ENCODE measurements around the gene SPARC. TPM values are rescaled to one million over a fixed set of nuclear protein-coding genes. Genes with fewer than 3 reads are reported as not detected.
"Not testable (repeated sequence)": the region's sequence is repeated elsewhere in the genome, so short reads cannot be mapped to it uniquely, and the experiment has no call there.

Gene SPARC
- total RNA-seq, result 439 TPM
- long read RNA-seq, transcript SPARC-201 (10 exons, 3,701 nt), result major isoform, 194 of 289 reads
- long read RNA-seq, transcript SPARC-202 (4 exons, 1,598 nt), result minor isoform, 7 of 289 reads
- long read RNA-seq, partial matches to known transcripts, result 76 of 289 reads
- long read RNA-seq, other reads (novel, unspliced or antisense), result 12 of 289 reads

GRCh38 chr5:151686674-151687407 is at the start of gene SPARC:
TSS of gene SPARC (minus strand) at chr5:151686915. CDS start at chr5:151676188, 10,727 bp downstream.
- DNase-seq (peak; percentile 81), ATAC-seq (peak; percentile 90)
- intact Hi-C loops (cut with micrococcal nuclease), result no loop called here

DNA sequence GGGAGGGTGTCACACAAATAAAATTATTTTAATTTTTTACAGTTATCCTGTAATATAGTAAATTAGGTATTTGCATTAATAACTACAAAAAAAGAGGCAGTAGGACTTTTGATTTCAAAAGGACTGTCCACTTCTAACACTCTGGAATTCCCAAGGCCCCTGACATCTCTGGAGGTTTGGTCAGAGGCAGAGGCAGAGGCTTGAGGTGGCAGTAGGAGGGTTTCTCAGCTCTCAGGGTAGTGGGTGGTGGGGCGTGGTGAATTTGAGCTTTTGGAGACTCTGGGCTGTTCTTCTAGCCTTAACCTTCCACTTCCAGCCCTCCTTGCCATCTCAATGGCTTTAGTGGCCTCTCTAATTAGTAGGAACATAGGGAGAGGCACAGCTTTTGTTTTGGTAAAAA is 48.9 kb upstream of the SPARC start:
- no peak for DNase-seq
- ATAC-seq, result no peak
- intact Hi-C loops (cut with micrococcal nuclease), result no loop called here

DNA sequence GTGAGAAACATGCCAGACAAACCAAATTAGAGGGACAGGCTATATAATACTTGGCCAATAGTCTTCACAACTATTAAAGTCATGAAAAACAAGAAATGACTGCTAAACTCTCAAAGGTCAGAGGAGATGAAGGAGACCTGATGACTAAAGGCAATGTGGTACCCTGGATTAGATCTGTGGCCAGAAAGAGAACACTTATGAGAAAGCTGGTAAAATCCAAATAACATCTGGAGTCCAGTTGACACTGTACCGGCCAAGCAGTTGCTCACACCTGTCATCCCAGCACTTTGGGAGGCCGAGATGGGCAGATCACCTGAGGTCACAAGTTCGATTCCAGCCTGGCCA is 47.3 kb upstream of the SPARC start:
- DNase-seq, result no peak
- intact Hi-C loops (cut with micrococcal nuclease), result no loop called here
- ATAC-seq, result no peak

- DNase-seq (no peak), ATAC-seq (no peak)
- intact Hi-C loops (cut with micrococcal nuclease), result no loop called here
These were observed 46.8 kb upstream of the SPARC start for GRCh38 chr5:151733358-151734063.

GRCh38 chr5:151730381-151730780 is 43.7 kb upstream of the SPARC start:
- intact Hi-C loops (cut with micrococcal nuclease), result no loop called here
- DNase-seq, result no peak
- ATAC-seq, result no peak

DNA sequence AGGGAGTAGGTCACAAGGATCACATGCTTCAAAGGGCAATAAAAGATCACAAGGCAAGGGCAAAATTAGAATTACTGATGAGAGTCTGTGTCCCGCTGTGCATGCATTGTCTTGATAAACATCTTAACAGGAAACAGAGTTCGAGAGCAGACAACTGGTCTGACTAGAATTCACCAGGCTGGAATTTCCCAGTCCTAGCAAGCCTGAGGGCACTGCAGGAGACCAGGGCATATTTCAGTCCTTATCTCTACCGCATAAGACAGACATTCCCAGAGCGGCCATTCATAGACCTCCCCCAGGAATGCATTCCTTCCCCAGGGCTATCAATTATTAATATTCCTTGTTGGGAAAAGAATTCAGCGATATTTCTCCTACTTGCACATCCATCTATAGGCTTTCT is 42.9 kb upstream of the SPARC start:
- DNase-seq; intact Hi-C loops (cut with micrococcal nuclease); ATAC-seq: not testable (repeated sequence)

DNA sequence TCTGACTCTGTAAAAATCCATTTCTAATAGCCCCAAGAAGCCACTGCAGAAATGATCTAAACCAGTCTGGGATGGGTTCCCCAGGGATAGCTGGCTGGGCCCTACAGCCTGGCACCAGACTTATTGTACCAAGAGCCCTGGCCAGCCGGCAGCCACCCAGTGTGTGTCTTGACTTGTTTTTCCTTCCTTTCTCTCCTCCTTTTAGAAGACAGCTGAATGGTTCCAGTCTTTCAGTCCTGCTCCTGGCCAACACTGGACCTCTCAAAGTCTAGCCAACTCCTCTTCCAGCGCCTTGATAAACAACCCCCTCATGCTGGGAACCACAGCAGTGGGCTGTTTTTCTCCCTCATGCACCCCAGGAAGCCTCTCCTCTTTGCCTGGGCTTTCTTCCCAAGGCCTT is 37.6 kb upstream of the SPARC start:
- DNase-seq (no peak), ATAC-seq (peak; percentile 22)
- intact Hi-C loops (cut with micrococcal nuclease), result no loop called here

- DNase-seq (no peak), ATAC-seq (no peak)
- intact Hi-C loops (cut with micrococcal nuclease), result no loop called here
These were observed 35.8 kb upstream of the SPARC start for GRCh38 chr5:151722546-151722945.

DNA sequence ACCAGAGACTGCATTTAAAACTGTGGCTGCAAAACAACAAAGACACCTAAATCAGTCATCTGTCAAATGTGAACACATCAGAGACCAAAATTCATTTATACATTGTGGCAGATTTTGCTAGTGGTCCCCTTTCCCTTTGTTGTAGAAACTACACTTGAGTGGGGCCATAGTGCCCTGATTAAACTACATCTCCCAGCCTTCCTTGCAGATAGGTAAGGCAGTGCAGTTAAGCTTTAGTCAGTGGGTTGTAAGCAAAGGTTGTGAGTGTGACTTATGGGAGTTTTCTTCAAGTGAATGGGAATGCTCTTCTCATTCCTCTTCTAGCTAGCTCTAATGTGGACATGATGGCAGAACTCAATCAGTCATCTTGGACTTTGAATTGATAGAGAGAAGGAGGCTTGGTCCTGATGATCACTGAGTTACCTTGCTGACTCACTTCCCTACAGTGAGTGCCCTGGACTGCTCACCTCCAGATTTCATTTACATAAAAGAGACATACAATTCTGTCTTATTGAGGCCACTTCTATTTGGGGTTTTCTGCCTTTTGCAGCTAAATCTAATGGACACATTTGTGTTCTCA is 35.2 kb upstream of the SPARC start:
- no peak for DNase-seq
- no peak for ATAC-seq
- intact Hi-C loops (cut with micrococcal nuclease), result no loop called here

GRCh38 chr5:151721087-151721646 is 34.5 kb upstream of the SPARC start:
- ATAC-seq (no peak), DNase-seq (no peak)
- intact Hi-C loops (cut with micrococcal nuclease), result no loop called here

- intact Hi-C loops (cut with micrococcal nuclease), result no loop called here
- ATAC-seq (no peak), DNase-seq (no peak)
These were observed 33.5 kb upstream of the SPARC start for GRCh38 chr5:151720215-151720614.

DNA sequence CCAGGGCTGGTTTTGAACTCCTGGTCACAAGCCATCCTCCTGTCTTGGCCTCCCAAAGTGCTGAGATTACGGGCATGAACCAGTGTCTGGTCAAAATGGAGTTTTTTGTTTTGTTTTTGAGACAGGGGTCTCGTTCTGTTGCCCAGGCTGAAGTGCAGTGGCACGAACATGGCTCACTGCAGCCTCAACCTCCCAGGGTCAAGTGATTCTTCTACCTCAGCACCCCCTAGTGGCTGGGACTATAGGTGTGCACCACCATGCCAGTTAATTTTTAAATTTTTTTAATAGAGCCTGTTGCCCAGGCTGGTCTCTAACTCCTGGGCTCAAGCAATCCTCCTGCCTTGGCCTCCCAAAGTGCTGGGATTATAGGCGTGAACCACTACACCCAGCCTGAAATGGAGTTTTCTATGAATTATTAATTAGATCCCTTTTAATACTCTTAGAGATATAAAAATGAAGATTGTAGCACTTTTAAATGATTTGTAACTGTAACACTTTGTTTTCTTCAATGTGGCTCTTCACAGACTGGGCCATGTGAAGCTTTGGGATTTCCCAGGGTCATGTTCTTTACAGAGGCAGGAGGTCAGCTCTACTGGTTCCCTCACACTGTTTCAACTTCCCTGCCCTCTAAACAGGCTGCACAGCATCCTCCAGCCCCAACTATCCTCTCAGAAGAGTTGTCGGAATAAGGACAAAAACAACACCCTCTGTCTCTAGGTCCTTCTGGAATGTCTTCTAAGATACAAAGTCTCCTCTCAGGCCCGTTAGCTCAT is 32.7 kb upstream of the SPARC start:
- ATAC-seq (peak; percentile 72), DNase-seq (no peak)
- intact Hi-C loops (cut with micrococcal nuclease), result no loop called here

DNA sequence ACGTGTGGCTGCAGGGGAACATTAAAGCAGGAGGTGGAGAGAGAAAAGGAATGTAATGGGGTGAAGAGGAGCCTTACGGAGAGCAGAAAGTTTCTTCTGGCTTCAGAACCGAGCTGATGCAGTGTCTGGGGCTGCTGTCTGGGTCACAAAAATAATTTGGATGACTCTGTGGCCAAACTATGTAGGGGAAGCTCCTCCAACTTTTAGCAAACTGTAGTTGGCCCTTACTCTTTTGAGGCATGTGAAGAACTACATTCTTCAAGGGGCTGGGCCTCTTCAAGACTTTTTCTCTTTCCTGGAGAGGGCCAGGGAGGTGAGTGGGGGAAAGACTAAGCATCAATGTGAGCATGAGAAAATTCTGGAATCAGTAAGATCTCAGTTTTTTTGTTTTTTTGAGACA is 31.9 kb upstream of the SPARC start:
- no peak for DNase-seq
- intact Hi-C loops (cut with micrococcal nuclease), result no loop called here
- peak; percentile 85 for ATAC-seq

GRCh38 chr5:151718153-151718552 is 31.4 kb upstream of the SPARC start:
- DNase-seq (no peak), ATAC-seq (peak; percentile 40)
- intact Hi-C loops (cut with micrococcal nuclease), result no loop called here

- intact Hi-C loops (cut with micrococcal nuclease), result no loop called here
- ATAC-seq (no peak), DNase-seq (no peak)
These were observed 30.7 kb upstream of the SPARC start for GRCh38 chr5:151717416-151717815.

- intact Hi-C loops (cut with micrococcal nuclease), result no loop called here
- DNase-seq (no peak), ATAC-seq (no peak)
These were observed 22.5 kb upstream of the SPARC start for GRCh38 chr5:151709109-151709735.

GRCh38 chr5:151708126-151708525 is 21.4 kb upstream of the SPARC start:
- ATAC-seq, result no peak

GRCh38 chr5:151707567-151707966 is 20.9 kb upstream of the SPARC start:
- intact Hi-C loops (cut with micrococcal nuclease), result no loop called here
- DNase-seq (no peak), ATAC-seq (peak; percentile 82)

More at GRCh38 chr5:151708126-151708525, 21.4 kb upstream of the SPARC start:
- intact Hi-C loops (cut with micrococcal nuclease), result no loop called here
- DNase-seq, result no peak

- intact Hi-C loops (cut with micrococcal nuclease), result no loop called here
- no peak for ATAC-seq
- DNase-seq, result no peak
These were observed 20.2 kb upstream of the SPARC start for GRCh38 chr5:151706906-151707305.

Data from left ventricle myocardium superior (tissue), 1 donor.